ENCODE results near the gene DOCK2.

DOCK2 gene

DNA sequence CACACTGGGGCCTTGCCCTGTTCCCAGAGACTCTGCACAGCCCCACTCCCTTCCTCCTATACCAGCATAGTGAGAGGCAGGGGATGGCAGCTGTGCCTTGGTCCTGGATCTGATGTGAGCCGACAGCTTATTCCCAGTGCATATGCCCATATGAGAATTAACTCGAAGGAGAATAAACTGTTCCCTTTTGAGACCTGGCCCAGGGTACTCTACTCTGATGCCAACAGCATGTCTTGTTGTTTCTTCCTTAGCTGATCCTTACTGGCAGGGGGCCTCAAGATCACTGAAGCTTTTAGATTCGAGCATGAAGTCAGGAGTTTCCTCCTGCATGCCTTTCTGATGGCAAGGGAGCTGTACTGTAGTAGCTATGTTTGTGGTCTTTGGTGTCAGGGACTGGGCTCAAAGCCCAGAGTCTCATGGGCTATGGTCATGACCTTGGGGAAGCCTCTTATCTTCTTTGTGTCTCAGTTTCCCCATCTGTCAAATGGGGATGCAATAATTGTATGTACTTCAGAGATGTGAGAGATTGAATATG, 57.1 kb downstream of the DOCK2 start:
- DNase-seq = no peak

DNA sequence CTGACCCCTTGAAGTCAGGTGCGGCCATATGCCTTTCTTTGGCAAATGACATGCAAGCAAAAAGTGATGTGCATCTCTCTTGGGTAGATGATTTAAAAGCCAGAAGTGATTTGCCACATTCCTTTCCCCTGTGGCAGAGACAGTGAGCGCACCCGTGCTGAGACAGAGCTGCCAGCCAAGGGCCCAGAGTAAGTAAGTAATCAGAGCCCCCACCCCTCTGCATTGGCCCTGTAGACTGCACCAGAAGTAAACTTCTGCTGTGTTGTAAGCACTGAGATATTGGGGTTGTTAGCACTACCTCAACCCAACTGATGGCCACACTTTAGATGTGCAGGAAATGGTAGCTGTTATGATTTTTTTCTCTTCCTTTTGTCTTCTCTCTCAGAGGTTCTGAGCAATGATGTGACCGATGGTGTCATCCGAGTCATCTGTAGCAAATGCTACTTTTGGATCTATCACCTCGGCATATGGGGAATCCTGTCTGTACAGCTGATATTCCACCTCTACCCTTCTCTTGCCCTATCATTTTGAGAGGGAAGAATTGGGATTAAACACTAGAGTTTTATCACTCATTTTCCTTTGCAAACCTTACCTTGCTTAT, 58.0 kb downstream of the DOCK2 start:
- DNase-seq = no peak

DNA sequence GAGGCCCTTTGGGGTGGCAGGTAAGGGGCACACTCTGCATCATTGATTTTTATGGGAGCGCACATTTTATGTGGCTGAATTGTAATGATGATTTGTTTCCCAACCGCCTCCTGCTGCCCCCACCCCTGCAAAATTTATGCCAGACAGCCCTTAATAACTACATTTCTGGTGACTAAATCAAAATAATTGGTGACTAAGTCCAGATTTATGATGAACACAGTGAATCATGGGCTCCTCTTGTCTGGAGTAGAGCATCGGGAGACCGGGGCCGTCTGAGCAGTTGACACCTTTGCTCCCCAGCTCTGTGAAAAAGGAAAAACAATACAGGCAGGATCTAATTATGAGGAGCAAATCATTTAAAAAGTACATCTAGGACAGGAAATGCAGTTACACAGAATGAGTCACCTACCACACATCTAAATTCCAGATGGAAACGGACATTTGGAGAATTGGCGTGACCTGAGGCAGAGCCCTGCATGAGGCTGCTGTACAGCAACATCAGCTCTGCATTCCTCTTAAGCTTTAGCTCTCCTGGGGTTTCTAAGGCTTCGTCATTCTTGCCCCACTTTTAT, 58.9 kb downstream of the DOCK2 start:
- no peak for DNase-seq

DNA sequence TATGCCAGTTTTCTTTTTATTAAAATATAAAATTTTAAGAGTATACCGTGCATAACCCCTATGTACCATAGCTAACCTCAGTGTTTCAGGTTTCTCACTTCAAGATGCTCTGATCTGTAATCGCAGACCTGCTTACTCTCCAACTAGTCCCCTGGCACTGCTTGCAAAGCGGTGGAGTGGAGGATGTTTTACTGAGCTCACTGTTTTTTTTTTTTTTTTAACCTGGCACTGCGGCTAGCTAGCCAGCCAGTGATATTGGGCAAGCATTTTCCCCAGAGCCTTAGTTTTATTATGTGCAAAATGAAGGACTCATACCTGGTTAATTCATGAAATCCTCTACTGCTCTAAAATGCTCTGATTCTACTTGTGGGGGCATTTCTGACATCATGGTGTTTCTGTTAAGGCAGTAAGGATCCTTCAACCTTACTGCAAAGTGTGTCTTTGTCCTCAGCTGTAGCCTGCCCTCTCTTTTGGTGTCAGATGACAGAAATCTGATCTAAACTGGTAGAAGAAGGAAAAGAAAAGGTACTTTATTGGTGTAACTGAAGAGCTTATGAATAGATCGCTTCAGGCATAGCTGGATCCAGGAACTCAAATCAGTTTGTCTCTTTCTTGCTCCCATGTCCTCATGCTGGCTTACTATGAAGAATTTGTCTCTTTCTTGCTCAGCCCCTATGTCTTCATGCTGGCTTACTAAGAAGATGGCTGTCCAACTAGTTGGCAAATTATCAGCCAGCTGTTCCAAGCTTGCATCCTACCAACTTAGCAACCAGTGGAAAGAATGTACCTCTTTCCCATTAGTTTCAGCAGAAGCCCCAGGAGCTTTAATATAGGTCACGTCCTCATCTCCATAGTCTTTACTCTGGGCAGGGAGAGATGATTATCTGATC, 59.8 kb downstream of the DOCK2 start:
- DNase-seq = no peak

DNA sequence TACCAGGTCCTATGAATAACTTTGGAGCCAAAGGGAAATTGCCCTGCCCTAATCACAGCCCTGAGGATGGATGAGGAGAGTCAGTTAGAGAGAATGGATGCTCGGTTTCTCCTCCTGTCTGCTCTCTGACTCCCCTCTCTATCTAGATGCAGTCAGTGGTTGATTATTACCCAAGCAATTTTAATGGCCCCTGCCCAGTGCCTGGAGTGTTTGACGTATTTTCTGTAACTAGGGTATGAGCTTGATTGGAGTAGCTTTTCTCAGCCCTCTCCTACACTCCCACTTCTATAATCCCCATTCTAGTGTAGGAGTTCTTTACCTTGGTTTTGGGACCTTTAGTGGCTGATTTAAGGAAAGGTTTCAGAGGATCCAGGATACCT, 60.4 kb downstream of the DOCK2 start:
- no peak for DNase-seq

DNA sequence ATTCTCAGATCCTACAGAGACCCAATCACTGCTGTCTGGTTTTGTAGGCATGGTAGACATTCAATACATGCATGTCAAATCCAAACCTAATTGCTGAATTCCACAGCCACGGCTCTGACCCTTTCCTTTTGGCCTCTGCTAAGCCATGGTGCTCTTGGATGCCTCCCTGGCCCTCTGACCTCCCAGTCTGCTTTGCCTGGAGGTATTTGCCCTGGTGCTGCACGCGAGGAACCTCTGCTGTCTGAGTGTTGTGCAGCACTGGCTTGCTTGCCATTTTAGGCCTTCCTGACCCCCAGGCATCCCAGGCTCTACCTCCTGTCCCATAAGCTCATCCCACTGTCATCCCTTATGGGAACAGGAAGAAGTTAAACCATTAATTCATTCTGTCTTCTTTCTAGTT, 60.9 kb downstream of the DOCK2 start:
- DNase-seq = no peak

DNA sequence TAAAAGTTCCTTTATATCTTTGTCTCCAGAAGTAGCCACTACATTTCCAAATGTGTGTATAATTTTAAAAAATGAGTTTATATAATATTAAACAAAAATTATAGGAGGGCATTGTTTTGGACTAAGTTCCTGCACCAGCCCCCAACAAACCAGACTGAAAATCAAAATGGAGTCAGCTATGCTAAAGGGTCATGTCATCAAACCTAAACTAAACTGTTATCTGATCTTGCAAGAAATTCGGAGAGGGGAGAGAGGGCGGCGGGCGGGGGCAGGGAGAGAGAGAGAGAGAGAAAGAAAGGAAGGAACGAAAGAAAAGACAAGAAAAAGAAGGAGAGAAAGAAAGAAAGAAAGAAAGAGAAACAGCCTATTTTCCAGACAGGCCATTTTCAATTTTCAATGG, 63.5 kb downstream of the DOCK2 start:
- DNase-seq = no peak

DNA sequence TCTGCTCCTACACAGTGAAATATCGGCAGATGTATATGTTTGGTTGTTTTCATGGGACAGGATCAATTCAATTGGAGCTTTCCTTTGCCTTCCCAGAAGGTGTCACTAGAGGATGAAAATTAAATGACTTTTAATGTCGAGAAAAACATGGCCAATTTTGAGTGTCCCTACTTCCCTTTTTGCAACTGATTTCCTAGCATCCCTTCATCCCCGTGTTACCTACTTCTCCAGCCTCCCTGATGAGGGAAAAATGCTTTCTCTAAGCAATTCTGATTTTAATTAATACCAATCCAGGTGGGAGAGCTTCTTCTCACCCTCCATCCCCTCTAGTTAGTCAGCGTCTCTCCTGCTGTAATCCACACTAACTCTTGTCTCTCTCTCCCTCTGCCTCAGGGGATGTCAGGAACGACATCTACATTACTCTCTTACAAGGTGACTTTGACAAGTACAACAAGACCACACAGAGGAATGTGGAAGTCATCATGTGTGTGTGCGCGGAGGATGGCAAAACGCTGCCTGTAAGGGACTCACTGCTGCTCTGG, 64.9 kb downstream of the DOCK2 start:
- no peak for DNase-seq

DNA sequence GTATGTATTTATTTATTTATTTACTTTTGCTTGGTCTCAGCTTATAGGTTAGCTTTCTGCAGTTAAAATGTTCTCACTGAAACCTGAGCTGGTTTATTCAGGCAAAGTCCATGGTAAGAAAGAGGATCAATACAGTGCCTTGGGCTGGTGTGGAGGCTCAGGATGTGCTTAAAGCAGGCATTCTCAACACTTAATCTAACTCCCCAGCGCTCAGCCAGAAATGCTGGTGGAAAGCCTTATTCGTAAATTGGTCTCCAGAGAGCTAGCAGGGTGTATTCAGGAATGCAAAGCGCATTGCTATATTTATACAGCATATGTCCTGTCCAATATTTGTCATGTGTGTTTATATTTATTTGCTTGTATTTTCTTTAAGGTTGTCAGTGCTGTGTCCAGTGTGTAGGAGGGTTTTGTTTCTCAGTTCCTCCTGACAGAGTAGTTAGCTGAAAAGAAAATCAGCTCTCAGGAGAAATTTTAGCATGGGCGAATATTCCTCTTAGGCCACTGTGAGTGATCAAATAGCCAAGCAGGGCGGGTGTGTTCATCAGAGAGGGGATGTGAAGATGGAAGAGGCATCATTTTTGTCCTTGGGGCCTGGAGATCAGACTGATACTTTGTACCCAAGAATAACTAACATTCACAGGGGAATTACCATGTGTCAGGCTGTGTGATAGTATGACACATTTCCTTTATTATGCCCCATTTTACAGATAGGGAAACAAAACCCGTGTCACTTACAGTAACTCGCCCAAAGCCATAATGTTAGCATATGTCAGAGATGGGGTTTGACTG, 65.8 kb downstream of the DOCK2 start:
- DNase-seq = no peak

DNA sequence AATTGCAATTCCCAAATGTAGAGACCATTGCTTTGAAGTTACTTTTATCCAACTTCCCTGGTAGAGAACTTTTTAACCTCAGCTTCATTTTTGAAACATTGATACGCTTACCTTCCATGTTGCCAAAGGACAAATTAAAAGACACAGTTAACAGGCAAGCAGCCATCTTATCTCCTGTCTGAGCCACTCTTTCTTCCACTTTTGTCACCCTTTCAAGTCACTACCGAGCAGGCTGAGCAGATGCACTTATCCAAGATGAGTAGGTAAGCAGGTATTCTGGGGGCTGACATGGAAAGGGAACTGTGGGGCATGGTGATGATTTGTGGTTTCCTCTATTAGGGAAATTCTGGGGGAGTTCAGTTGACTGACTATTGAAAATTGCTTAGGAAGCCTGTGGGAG, 66.7 kb downstream of the DOCK2 start:
- DNase-seq = no peak

DNA sequence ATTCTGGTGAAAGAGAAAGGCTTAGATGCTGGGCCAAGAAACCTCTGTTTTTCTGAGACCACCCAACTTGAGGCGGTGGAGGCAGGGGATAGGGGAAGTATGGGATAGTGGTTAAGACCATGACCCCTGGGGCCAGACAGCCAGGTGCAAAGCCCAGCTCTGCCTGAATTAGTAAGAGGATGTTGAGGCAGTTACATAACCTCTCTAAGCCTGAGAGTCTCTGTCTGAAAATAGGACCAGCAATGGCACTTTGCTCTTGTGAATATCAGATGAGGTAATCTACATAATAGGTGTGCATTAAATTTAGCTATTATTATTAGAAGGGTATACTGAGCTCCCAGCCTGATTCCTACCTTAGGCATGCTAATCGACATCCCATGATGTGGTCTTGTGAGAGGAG, 68.2 kb downstream of the DOCK2 start:
- no peak for DNase-seq

DNA sequence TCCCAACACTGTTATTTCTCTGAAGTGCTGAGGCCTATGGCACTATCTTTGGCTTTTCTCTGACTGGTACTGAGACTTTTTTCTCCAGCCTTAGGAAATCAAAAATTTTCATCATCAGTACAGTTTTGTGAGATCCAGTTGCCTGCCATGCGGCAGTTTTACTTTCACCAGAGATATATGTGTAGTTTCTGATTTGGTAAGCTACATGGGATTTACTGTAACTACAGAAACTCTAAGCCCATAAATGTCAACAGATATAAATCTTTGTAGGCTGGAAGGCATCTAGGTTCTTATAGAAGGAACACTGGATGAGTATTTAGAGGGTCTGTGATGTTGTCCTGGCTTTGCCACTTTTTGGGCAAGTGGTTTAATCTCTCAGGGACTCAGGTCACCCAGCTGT, 69.0 kb downstream of the DOCK2 start:
- no peak for DNase-seq

DNA sequence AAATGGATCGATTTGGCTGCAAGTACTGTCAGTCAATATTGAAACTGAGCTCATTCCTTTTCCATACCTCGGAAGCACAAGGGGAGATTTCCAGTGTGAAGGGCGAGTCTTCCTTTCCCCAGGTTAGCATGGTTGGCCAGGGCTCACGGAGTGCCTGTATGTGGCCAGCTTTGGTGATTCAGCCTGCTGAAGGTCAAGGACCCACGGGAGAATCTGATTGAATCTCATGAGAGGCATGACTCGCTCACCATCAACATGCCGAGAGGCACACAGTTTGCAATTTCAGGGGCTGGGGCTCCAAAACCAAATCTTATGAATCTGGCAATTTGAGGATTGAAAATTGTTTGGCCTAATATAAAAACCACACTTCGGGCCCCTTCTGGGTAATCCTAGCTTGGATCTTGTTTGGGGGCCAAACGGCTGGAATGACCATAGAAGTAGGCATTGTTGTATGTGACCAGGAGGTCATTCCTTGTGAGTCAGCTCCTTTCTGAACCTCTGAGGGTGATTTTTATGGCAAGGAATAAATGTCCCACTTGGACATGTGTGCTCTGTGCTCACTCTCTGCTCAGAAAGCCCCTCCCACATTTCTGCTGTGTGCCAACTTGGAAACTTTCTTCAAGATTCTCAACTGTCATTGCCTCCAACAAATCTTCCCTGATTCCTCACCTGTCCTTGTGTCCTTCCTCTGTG, 69.8 kb downstream of the DOCK2 start:
- no peak for DNase-seq

DNA sequence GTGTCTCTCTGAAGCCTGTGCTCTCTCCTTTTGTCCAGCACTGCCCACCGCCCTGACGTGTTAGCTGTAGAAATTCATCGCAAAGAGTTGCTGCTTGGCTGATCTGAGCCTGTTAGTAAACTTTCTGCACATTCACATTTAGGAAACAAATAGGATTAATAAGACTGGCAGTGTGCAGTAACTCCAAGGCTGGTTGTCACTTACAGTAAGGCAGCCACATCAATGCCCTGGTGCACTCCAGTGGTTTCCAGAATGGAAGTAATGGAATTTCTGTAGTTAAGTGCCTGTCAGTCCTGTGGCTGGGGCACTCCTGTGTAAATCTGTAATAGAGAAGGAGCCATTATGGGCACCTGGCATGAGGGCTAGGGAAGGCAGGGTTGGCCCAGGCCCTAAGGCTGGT, 70.6 kb downstream of the DOCK2 start:
- no peak for DNase-seq

DNA sequence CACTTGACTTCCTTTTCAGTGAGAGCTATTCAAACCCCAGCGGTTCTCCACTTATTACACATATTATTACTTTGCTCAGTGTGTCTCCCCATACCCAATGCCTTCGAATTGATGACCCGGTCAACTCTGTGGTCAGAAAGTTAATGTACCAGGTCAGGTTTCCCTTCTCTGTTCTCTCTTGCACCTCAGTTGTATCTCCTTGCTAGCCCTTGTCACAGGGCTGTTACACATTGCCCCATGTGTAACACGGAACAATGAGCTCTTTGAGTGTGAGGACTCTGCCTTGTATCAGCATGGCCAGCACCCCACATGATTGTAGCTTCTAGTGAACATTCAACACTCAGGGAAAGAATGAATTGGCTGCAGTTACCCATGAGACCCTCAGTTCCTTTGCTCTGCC, 73.6 kb downstream of the DOCK2 start:
- DNase-seq = no peak

DNA sequence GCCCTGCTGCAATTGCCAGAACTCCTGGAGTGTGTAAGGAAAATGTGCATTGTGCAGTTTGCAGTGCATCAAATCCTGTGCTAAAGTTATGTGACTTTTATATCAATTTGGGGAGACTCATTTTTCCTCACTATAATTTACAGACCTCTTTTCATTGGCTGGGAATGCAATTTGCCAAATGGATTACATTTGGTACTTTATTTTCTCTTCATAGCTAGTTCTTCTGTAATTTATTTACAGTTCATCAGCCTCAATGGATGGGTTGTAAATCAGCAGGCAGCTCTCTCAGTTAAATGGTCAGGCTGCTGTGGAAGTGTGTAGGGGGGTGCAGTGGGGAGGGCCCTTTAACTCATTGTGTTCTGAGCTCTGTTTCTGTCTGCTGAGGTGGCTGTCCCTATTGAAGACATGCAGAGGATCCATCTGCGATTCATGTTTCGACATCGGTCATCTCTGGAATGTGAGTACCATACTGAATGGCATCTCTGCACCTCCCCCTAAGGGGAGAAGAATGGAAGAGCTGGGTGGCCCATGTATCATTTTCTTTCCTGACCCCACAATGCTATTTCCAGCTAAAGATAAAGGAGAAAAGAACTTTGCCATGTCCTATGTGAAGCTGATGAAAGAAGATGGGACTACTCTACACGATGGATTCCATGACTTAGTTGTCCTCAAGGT, 74.6 kb downstream of the DOCK2 start:
- DNase-seq = no peak

DNA sequence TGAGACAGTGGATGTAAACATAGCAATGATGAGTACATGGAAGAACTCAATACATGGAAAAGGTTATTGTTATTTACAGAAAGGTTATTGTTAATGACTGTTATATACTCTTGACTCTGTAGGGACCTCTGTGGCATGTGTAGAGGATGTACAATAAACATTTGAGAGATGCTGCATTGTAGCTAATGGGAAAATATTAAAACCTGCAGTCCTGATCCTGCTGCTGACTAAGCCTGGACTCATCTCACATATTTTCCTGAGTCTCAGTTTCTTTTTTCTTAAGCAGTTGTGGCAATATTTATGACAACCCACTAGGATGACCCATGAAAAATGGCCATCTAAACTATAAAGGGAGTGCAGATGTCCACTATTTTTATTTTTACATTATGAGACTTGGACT, 75.4 kb downstream of the DOCK2 start:
- no peak for DNase-seq

DNA sequence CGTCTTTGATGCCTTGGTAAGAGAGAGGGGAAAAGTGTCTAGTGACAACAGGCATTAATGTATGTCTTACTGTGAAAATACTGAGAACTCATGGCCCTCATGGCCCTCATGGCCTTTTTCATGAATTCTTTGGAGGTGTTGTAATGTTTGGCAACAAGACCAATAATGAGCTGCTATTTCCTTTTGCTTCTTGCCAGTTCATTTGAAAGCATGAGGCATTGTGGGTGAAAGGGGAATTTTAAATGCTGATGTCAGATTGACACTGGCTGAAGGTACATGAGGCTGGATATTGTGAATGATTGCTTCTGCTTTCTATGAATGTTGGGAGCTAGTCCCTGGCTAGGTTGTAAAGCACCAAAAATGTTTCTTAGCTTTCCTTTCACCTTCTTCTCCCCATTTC, 79.2 kb downstream of the DOCK2 start:
- DNase-seq = no peak

DNA sequence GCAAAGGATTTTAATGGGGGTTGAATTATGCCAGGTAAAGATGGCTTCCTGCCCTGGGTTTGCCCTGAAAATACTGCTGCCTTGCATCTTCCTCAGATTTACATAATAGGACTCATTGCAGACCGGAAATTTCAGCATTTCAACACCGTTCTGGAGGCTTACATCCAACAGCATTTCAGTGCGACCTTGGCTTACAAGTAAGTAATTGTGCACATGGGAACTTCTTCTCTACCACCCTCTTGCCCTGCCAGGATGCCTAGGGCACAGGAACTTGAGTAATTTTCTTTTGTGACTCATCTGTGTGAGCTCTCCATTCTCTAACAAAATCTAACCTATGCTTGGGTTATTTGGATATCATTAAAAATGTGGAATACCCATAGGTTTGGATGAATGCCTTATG, 80.2 kb downstream of the DOCK2 start:
- no peak for DNase-seq

DNA sequence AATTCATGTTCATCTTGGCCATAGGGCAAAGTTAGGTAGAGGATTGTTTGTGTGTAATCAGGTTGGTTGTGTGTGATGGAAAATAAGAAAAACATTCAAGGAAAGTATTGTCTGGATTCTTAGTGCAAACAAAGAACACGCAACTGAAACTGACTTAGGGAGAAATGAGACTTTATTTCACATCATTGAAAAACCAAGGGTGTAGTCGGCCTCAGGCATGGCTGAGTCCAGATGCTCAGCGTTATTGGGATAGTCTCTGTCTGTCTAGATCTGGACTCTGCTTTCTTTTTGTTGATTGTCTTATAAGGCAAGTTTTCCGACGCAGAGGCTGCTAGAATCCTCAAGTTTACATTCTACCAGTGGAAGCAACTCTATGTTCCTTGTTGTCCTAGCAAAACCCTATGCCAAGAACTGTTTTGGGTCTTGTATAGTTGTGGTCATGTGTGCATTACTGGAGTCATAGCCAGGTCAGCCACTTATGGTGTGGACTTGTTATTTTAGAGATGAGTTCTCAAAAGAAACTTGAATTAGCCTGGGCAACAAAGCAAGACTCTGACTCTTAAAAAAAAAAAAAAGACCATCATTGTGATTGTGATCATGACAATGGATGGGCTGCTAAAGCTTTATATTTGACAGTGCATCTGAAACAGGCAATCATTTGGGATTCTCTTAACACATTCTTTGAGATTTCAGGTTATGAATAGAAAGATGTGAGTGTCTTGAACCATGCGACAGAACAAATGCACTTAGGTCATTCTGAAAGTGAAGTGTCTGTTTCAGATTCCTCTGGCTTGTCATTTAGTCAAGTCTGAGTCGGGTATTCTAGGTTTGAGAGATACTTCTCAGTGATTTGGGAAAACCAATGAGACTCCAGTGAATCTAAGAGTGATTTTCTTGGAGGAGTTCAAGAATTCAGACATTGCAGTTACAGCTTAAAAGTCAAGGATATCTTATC, 82.6 kb downstream of the DOCK2 start:
- no peak for DNase-seq

DNA sequence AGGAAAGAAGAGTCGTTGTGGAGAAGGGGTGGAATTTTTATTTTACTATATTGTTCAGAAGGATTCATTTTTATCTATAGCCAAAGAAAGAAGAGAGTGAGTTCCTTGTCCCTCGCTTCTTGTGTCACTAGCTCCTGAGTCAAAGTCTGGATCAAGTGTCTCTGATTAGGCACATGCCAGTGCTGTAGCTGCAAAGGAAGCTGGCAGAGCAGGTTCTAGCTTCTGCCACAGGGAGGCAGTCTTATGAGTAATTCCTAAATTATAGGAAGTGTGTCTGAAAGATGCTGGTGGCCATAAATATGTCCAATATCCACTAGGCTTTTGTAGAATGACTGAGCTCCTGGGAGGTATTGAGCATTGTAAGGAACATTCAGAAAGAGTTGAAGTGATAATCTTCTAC, 84.7 kb downstream of the DOCK2 start:
- DNase-seq = no peak
